H1 (cell line): Measurements from ENCODE around the gene CYP3A7. TPM values are rescaled to one million over a fixed set of nuclear protein-coding genes. Genes with fewer than 3 reads are reported as not detected.

Source experiments
- CTCF ChIA-PET: fragments of 300-600 bp; sonication (Branson Sonifier 250); formaldehyde crosslinking; loops from one replicate; lab custom pipeline; 2021; ENCODE audit not compliant: partially characterized antibody; lab: Charles Lee
- POLR2A ChIA-PET: fragments of 300-600 bp; sonication (Branson Sonifier 250); formaldehyde crosslinking; loops from one replicate; lab custom pipeline; 2021; ENCODE audit warnings: inconsistent platforms; ENCODE audit not compliant: partially characterized antibody; lab: Charles Lee
- DNase-seq, 2 experiments: peaks; one replicate each; pipeline versions ENCODE4 v3.0.0 to v3.0.0-alpha.2; 2010 to 2022; ENCODE audit warnings: low spot score in 2 of 2, low read depth in 1 of 2, mixed read lengths in 1 of 2
- FAIRE-seq: peaks from 2 replicates; lab custom pipeline; 2011; peaks lifted over from hg19 to GRCh38; lab: Jason Lieb, UNC
- H2AFZ ChIP-seq: 2 replicates; pipeline ENCODE4 v1.8.1; 2012; ENCODE audit warnings: low read length, inconsistent platforms
- H2AK5ac ChIP-seq: 2 replicates; pipeline ENCODE4 v1.6.1; 2013; ENCODE audit warnings: low read depth, low read length
- H2BK120ac ChIP-seq: replicated peaks from 2 replicates; pipeline ENCODE3; 2013; ENCODE audit warnings: low read depth, low read length, inconsistent platforms
- H2BK12ac ChIP-seq: 2 replicates; pipeline ENCODE4 v1.6.1; 2013; ENCODE audit warnings: low read depth, low read length
- H2BK15ac ChIP-seq: 2 replicates; pipeline ENCODE4 v1.6.1; 2013; ENCODE audit warnings: low read length
- H2BK20ac ChIP-seq: 2 replicates; pipeline ENCODE4 v1.6.1; 2013; ENCODE audit warnings: low read length
- H2BK5ac ChIP-seq: 2 replicates; pipeline ENCODE4 v1.6.1; 2013; ENCODE audit warnings: low read depth, low read length
- H3K14ac ChIP-seq: 2 replicates; pipeline ENCODE4 v1.6.1; 2013; ENCODE audit warnings: inconsistent platforms; ENCODE audit not compliant: insufficient read length
- H3K18ac ChIP-seq: 2 replicates; pipeline ENCODE4 v1.6.1; 2013; ENCODE audit warnings: low read length; ENCODE audit errors: extremely low read depth
- H3K23ac ChIP-seq: 2 replicates; pipeline ENCODE4 v1.6.1; 2013; ENCODE audit warnings: inconsistent platforms; ENCODE audit not compliant: insufficient read length
- H3K23me2 ChIP-seq: 2 replicates; pipeline ENCODE4 v1.6.1; 2013; ENCODE audit warnings: low read depth, low read length
- H3K27ac ChIP-seq: 2 replicates; pipeline ENCODE4 v1.6.1; 2011; ENCODE audit warnings: low read depth, low read length, inconsistent platforms
- H3K27me3 ChIP-seq, 4 experiments: replicated peaks in 1 of 4; 1 replicate in 1 of 4; 2 replicates in 3 of 4; pipeline versions ENCODE4 v1.6.1 to v1.8.1; 2011 to 2013; ENCODE audit warnings: low read length in 3 of 4, mild to moderate bottlenecking in 3 of 4, inconsistent platforms in 2 of 4, mixed read lengths in 2 of 4, moderate library complexity in 1 of 4; ENCODE audit not compliant: control insufficient read depth in 3 of 4, insufficient read depth in 3 of 4; ENCODE audit errors: extremely low read depth in 1 of 4
- H3K36me3 ChIP-seq, 4 experiments: 2 replicates each; pipeline versions ENCODE4 v1.6.1 to v1.8.1; 2011 to 2013; ENCODE audit warnings: mild to moderate bottlenecking in 4 of 4, low read length in 3 of 4, moderate library complexity in 2 of 4, control low read depth in 1 of 4, inconsistent platforms in 1 of 4; ENCODE audit not compliant: insufficient read depth in 4 of 4, control insufficient read depth in 2 of 4
- H3K4ac ChIP-seq: replicated peaks from 2 replicates; pipeline ENCODE3; 2013; ENCODE audit warnings: low read length, low read depth, mixed read lengths, inconsistent platforms; ENCODE audit not compliant: insufficient read length
- H3K4me1 ChIP-seq, 4 experiments: replicated peaks in 1 of 4; 1 replicate in 1 of 4; 2 replicates in 3 of 4; pipeline versions ENCODE4 v1.6.1 to v1.8.1; 2011 to 2013; ENCODE audit warnings: low read length in 3 of 4, inconsistent platforms in 2 of 4, mixed read lengths in 1 of 4; ENCODE audit not compliant: insufficient read depth in 4 of 4, control insufficient read depth in 3 of 4
- H3K4me2 ChIP-seq, 2 experiments: 2 replicates each; pipeline versions ENCODE4 v1.6.1 to v1.8.1; 2011 to 2013; ENCODE audit warnings: low read depth in 2 of 2, low read length in 2 of 2, control low read depth in 1 of 2, inconsistent platforms in 1 of 2, mild to moderate bottlenecking in 1 of 2; ENCODE audit not compliant: insufficient read depth in 1 of 2
- H3K4me3 ChIP-seq, 4 experiments: fragments of 200-600, 300-600 bp in 1 of 4; sonication (generic), shearing (Covaris generic), sonication (Bioruptor Twin) in 1 of 4; 2 replicates each; pipeline versions ENCODE4 v1.5.1 to v1.8.1; 2011 to 2016; ENCODE audit warnings: low read length in 4 of 4, low read depth in 3 of 4, control low read depth in 2 of 4, inconsistent platforms in 2 of 4, mild to moderate bottlenecking in 2 of 4, mixed read lengths in 1 of 4, moderate library complexity in 1 of 4; ENCODE audit not compliant: insufficient read depth in 2 of 4; ENCODE audit errors: extremely low read depth in 1 of 4
- H3K56ac ChIP-seq: replicated peaks from 2 replicates; pipeline ENCODE3; 2013; ENCODE audit warnings: low read depth, mild to moderate bottlenecking, mixed read lengths, low read length, inconsistent platforms; ENCODE audit not compliant: insufficient read length
- H3K79me1 ChIP-seq: 2 replicates; pipeline ENCODE4 v1.6.1; 2013; ENCODE audit warnings: low read depth, low read length, control low read depth
- H3K79me2 ChIP-seq, 2 experiments: 2 replicates each; pipeline versions ENCODE4 v1.6.1 to v1.8.1; 2012 to 2013; ENCODE audit warnings: low read length in 2 of 2, mild to moderate bottlenecking in 2 of 2, inconsistent platforms in 1 of 2; ENCODE audit not compliant: insufficient read depth in 2 of 2, control insufficient read depth in 1 of 2
- H3K9ac ChIP-seq, 4 experiments: replicated peaks in 1 of 4; 1 replicate in 1 of 4; 2 replicates in 3 of 4; pipeline versions ENCODE4 v1.6.1 to v1.8.1; 2011 to 2013; ENCODE audit warnings: low read depth in 3 of 4, low read length in 3 of 4, control low read depth in 2 of 4, mild to moderate bottlenecking in 2 of 4, moderate library complexity in 2 of 4, inconsistent platforms in 1 of 4; ENCODE audit errors: extremely low read depth in 1 of 4
- H3K9me3 ChIP-seq, 2 experiments: 2 replicates each; pipeline versions ENCODE4 v1.6.1 to v1.8.1; 2012 to 2013; ENCODE audit warnings: mild to moderate bottlenecking in 2 of 2, moderate library complexity in 2 of 2, control low read depth in 1 of 2, inconsistent platforms in 1 of 2, low read depth in 1 of 2, low read length in 1 of 2, mixed read lengths in 1 of 2; ENCODE audit not compliant: insufficient read depth in 2 of 2
- H4K20me1 ChIP-seq, 2 experiments: replicated peaks in 1 of 2; 2 replicates each; pipeline versions ENCODE3 to v1.8.1; 2011 to 2013; ENCODE audit warnings: inconsistent platforms in 2 of 2, low read length in 2 of 2, mild to moderate bottlenecking in 1 of 2; ENCODE audit not compliant: insufficient read depth in 2 of 2, control insufficient read depth in 1 of 2
- H4K5ac ChIP-seq: 2 replicates; pipeline ENCODE4 v1.6.1; 2013; ENCODE audit warnings: low read length, low read depth, mixed read lengths, inconsistent platforms; ENCODE audit not compliant: insufficient read length
- H4K8ac ChIP-seq: 2 replicates; pipeline ENCODE4 v1.8.0; 2013; ENCODE audit warnings: mild to moderate bottlenecking, moderate library complexity, low read length, inconsistent platforms; ENCODE audit not compliant: insufficient read depth; ENCODE audit errors: extremely low read depth
- H4K91ac ChIP-seq: replicated peaks from 2 replicates; pipeline ENCODE3; 2013; ENCODE audit warnings: low read length, mixed read lengths, inconsistent platforms; ENCODE audit not compliant: insufficient read length
- CHD2 ChIP-seq: IDR thresholded peaks from 2 replicates; pipeline ENCODE4 v1.6.1; 2012; ENCODE audit warnings: low read length, improper control_type of control experiment
- CTBP2 ChIP-seq: IDR thresholded peaks from 2 replicates; pipeline ENCODE4 v1.7.0; 2011; ENCODE audit warnings: borderline replicate concordance, mild to moderate bottlenecking, moderate library complexity, mixed read lengths, low read length; ENCODE audit not compliant: insufficient read depth, insufficient read length
- GTF2F1 ChIP-seq: IDR thresholded peaks from 2 replicates; pipeline ENCODE4 v1.6.1; 2012; ENCODE audit warnings: low read depth, low read length, improper control_type of control experiment, borderline replicate concordance
- JUN ChIP-seq: IDR thresholded peaks from 2 replicates; pipeline ENCODE4 v1.6.1; 2011; ENCODE audit warnings: low read depth, mild to moderate bottlenecking, improper control_type of control experiment, low read length
- KDM4A ChIP-seq: IDR thresholded peaks from one replicate; pipeline ENCODE4 v1.7.1; 2012; ENCODE audit warnings: low read depth, mild to moderate bottlenecking, moderate library complexity, low read length, inconsistent platforms; ENCODE audit not compliant: severe bottlenecking
- SAP30 ChIP-seq: fragments of 300-600 bp; sonication (generic); IDR thresholded peaks from 2 replicates; pipeline ENCODE4 v1.7.1; 2012; ENCODE audit warnings: low read length, moderate library complexity, mild to moderate bottlenecking, inconsistent platforms; ENCODE audit not compliant: insufficient read depth, insufficient replicate concordance
- SP2 ChIP-seq: IDR thresholded peaks from 2 replicates; pipeline ENCODE4 v1.6.1; 2012; ENCODE audit warnings: mild to moderate bottlenecking, low read length, inconsistent platforms
- TCF12 ChIP-seq: IDR thresholded peaks from 2 replicates; pipeline ENCODE4 v1.6.1; 2011; ENCODE audit warnings: low read depth, mild to moderate bottlenecking, low read length
- TEAD4 ChIP-seq: IDR thresholded peaks from 2 replicates; pipeline ENCODE4 v1.6.1; 2012; ENCODE audit warnings: low read depth, low read length, inconsistent platforms, mixed read lengths
- WGBS, 2 experiments: shearing (Covaris generic) in 1 of 2; methylation state at CpG; one replicate each; pipeline versions ENCODE4 v1.1.6 to v1.1.7; 2013 to 2015; ENCODE audit warnings: low lambda C conversion rate in 2 of 2, mixed read lengths in 2 of 2, inconsistent platforms in 1 of 2, low coverage in 1 of 2, missing lambda C conversion rate in 1 of 2; ENCODE audit not compliant: insufficient replicate concordance in 2 of 2, insufficient coverage in 1 of 2, insufficient read length in 1 of 2; ENCODE audit errors: extremely low coverage in 1 of 2, missing lambda C conversion rate in 1 of 2; 5-methylcytosine and 5-hydroxymethylcytosine counted together
- polyA plus RNA-seq, 7 experiments: library from polyadenylated mRNA; depleted of rRNA in 3 of 7; stranded (reverse) in 5 of 7; unstranded in 2 of 7; fragments of >200 nt in 5 of 7; fragments of 200-250 nt in 2 of 7; gene quantifications; 1 replicate in 5 of 7; 2 replicates in 1 of 7; 4 replicates in 1 of 7; pipeline versions ENCODE4 v1.2.1 to v1.2.3, GENCODE V29; 2011 to 2013; ENCODE audit warnings: missing spikeins in 2 of 7, mixed read lengths in 2 of 7
- total RNA-seq: library from RNA; stranded (reverse); fragmentation: NEBNext Ultra II Directional; extraction: Animal tissue kit (Norgen Biotek cat#: 25700); gene quantifications from 2 replicates; pipeline ENCODE4 v1.2.1, GENCODE V29; 2021

Gene CYP3A7
- total and polyA plus RNA-seq, 2 of the 8 experiments (the other 6 are each of a cell fraction or from before 2014, with no cell fraction given), result not detected

- Histone ChIP-seq H3K27ac (no peak overlapping the region), H3K23ac (no peak overlapping the region), H3K4ac (no peak overlapping the region), H3K4me1 (no peaks in the 10 kb centered on the region), H2BK12ac (no peak overlapping the region), H4K91ac (no peak overlapping the region), H3K36me3 (no peaks in the 10 kb centered on the region), H2AK5ac (no peak overlapping the region), H3K4me2 (no peak overlapping the region), H3K4me3 (no peak overlapping the region), H3K56ac (no peak overlapping the region), H4K8ac (no peak overlapping the region), H2BK20ac (no peak overlapping the region), H2BK5ac (no peak overlapping the region), H2BK15ac (no peak overlapping the region), H3K9me3 (no peaks in the 10 kb centered on the region), H3K18ac (no peak overlapping the region), H3K27me3 (no peaks in the 10 kb centered on the region), H3K79me2 (no peaks in the 10 kb centered on the region), H4K5ac (no peak overlapping the region), H2AFZ (no peak overlapping the region), H2BK120ac (no peak overlapping the region), H3K79me1 (no peaks in the 10 kb centered on the region), H3K9ac (no peak overlapping the region), H3K14ac (no peak overlapping the region), H3K23me2 (no peaks in the 10 kb centered on the region), H4K20me1 (no peaks in the 10 kb centered on the region)
- ChIA-PET CTCF (interaction anchor here (0.7 kb wide), 1 partner anchor 63 kb away, joined by 3 read pairs; no protein-coding TSS in a partner anchor), POLR2A (interaction anchor here (0.8 kb wide), 1 partner anchor 10 kb away, joined by 3 read pairs; no protein-coding TSS in a partner anchor)
- DNase-seq (no peak), FAIRE-seq (no peak)
- TF ChIP-seq SAP30 (no peak), TEAD4 (no peak), JUN (no peak), SP2 (no peak), CTBP2 (no peak), GTF2F1 (no peak), KDM4A (no peak), TCF12 (no peak), CHD2 (no peak)
- 83% methylated on average over 1 of the region's 1 CpG; no CpG with 5 or more reads in 1 of the 2 experiments for WGBS, 2 experiments
Observed at GRCh38 chr7:99767662-99768061, 32.7 kb upstream of the CYP3A7 start.
